Measurements from ENCODE around the gene EFR3B. TPM values are rescaled to one million over a fixed set of nuclear protein-coding genes. Genes with fewer than 3 reads are reported as not detected.
A peak's percentile ranks its signal among the peaks of the same experiment; 100 is the strongest.

EFR3B gene
- total and polyA plus RNA-seq, 5 donors from 2014 or later: 0.05 to 0.15 (median 0.08) TPM; not detected in 1

GRCh38 chr2:25039126-25039525, 2.8 kb upstream of the EFR3B start:
- Histone ChIP-seq H3K27ac (ENCODE audit: insufficient read depth, low read length, poor library complexity, severe bottlenecking) (no peak overlapping the region), H3K9me3 (ENCODE audit: control insufficient read depth in 2 of 2, low read length in 2 of 2) (no peaks in the 10 kb centered on the region), H3K27me3 (ENCODE audit: control insufficient read depth, insufficient read depth, low read length) (peaks cover 13% of the 10 kb centered on the region), H3K36me3 (ENCODE audit: control insufficient read depth, insufficient read depth, low read length) (no peaks in the 10 kb centered on the region), H3K4me1 (ENCODE audit: control insufficient read depth, insufficient read depth, low read length, poor library complexity, severe bottlenecking) (peaks cover 18% of the 10 kb centered on the region), H3K4me3 (ENCODE audit: low read depth, low read length) (no peak overlapping the region)
- Mint-ChIP-seq H3K27me3 (peaks cover 38% of the 10 kb centered on the region), H3K9me3 (peaks cover 0 to 2% (median 0%) of the 10 kb centered on the region in 7 donors), H3K27ac (no peak overlapping the region), H3K4me1 (peaks cover 0 to 21% (median 14%) of the 10 kb centered on the region in 4 donors), H3K36me3 (no peaks in the 10 kb centered on the region), H3K4me3 (no peak overlapping the region)
- DNase-seq (no peak), ATAC-seq (ENCODE audit: low read depth in 2 of 2) (no peak)

GRCh38 chr2:25041307-25041927, 459 bp upstream of the EFR3B start:
- Histone ChIP-seq H3K4me3 (ENCODE audit: low read depth, low read length) (peak overlapping the region; percentile 26), H3K27me3 (ENCODE audit: control insufficient read depth, insufficient read depth, low read length) (peaks cover 25% of the 10 kb centered on the region), H3K9me3 (ENCODE audit: control insufficient read depth in 2 of 2, low read length in 2 of 2) (no peaks in the 10 kb centered on the region), H3K4me1 (ENCODE audit: control insufficient read depth, insufficient read depth, low read length, poor library complexity, severe bottlenecking) (peaks cover 18% of the 10 kb centered on the region), H3K36me3 (ENCODE audit: control insufficient read depth, insufficient read depth, low read length) (no peaks in the 10 kb centered on the region), H3K27ac (ENCODE audit: insufficient read depth, low read length, poor library complexity, severe bottlenecking) (no peak overlapping the region)
- ATAC-seq (ENCODE audit: low read depth in 2 of 2) (no peak), DNase-seq (peak; percentile 13 to 40 (median 17))
- Mint-ChIP-seq H3K4me3 (peak overlapping the region; percentile 53 to 85 (median 82)), H3K4me1 (peaks cover 0 to 23% (median 16%) of the 10 kb centered on the region in 4 donors), H3K27me3 (peaks cover 59% of the 10 kb centered on the region), H3K27ac (no peak overlapping the region), H3K36me3 (no peaks in the 10 kb centered on the region), H3K9me3 (peaks cover 0 to 4% (median 0%) of the 10 kb centered on the region in 7 donors)

GRCh38 chr2:25042321-25043240, 705 bp downstream of the EFR3B start:
- no peaks in the 10 kb centered on the region for H3K9me3 ChIP-seq (ENCODE audit: control insufficient read depth in 2 of 2, low read length in 2 of 2)
- no peak for ATAC-seq (ENCODE audit: low read depth in 2 of 2)
- peaks cover 24% of the 10 kb centered on the region for H3K27me3 ChIP-seq (ENCODE audit: control insufficient read depth, insufficient read depth, low read length)
- H3K36me3 Mint-ChIP-seq: no peaks in the 10 kb centered on the region
- no peaks in the 10 kb centered on the region for H3K36me3 ChIP-seq (ENCODE audit: control insufficient read depth, insufficient read depth, low read length)
- H3K27me3 Mint-ChIP-seq: peaks cover 67% of the 10 kb centered on the region
- H3K4me1 Mint-ChIP-seq: peaks cover 0 to 23% (median 16%) of the 10 kb centered on the region in 4 donors
- peak in 2 of 3 donors; percentile 8 to 12 for DNase-seq
- H3K27ac Mint-ChIP-seq: peak overlapping the region in 1 of 3 donors; percentile 36
- H3K27ac ChIP-seq (ENCODE audit: insufficient read depth, low read length, poor library complexity, severe bottlenecking): no peak overlapping the region
- H3K4me1 ChIP-seq (ENCODE audit: control insufficient read depth, insufficient read depth, low read length, poor library complexity, severe bottlenecking): peaks cover 18% of the 10 kb centered on the region
- H3K9me3 Mint-ChIP-seq: peaks cover 0 to 6% (median 0%) of the 10 kb centered on the region in 7 donors
- H3K4me3 ChIP-seq (ENCODE audit: low read depth, low read length): peak overlapping the region; percentile 43
- peak overlapping the region; percentile 42 to 94 (median 88) for H3K4me3 Mint-ChIP-seq

GRCh38 chr2:25043241-25043867, 1.5 kb downstream of the EFR3B start:
- DNase-seq: peak in 1 of 3 donors; percentile 23
- peaks cover 18% of the 10 kb centered on the region for H3K4me1 ChIP-seq (ENCODE audit: control insufficient read depth, insufficient read depth, low read length, poor library complexity, severe bottlenecking)
- Mint-ChIP-seq H3K4me3 (peak overlapping the region; percentile 42 to 94 (median 88)), H3K27me3 (peaks cover 74% of the 10 kb centered on the region), H3K4me1 (peaks cover 0 to 23% (median 16%) of the 10 kb centered on the region in 4 donors), H3K27ac (peak overlapping the region in 1 of 3 donors; percentile 36), H3K9me3 (peaks cover 0 to 6% (median 0%) of the 10 kb centered on the region in 7 donors), H3K36me3 (no peaks in the 10 kb centered on the region)
- peaks cover 24% of the 10 kb centered on the region for H3K27me3 ChIP-seq (ENCODE audit: control insufficient read depth, insufficient read depth, low read length)
- no peak overlapping the region for H3K27ac ChIP-seq (ENCODE audit: insufficient read depth, low read length, poor library complexity, severe bottlenecking)
- H3K9me3 ChIP-seq (ENCODE audit: control insufficient read depth in 2 of 2, low read length in 2 of 2): no peaks in the 10 kb centered on the region
- no peaks in the 10 kb centered on the region for H3K36me3 ChIP-seq (ENCODE audit: control insufficient read depth, insufficient read depth, low read length)
- peak overlapping the region; percentile 43 for H3K4me3 ChIP-seq (ENCODE audit: low read depth, low read length)
- ATAC-seq (ENCODE audit: low read depth in 2 of 2): peak in 1 of 2 donors; percentile 9

- no peak overlapping the region for H3K27ac Mint-ChIP-seq
- no peaks in the 10 kb centered on the region for H3K36me3 Mint-ChIP-seq
- H3K4me1 Mint-ChIP-seq: peaks cover 4 to 23% (median 16%) of the 10 kb centered on the region in 4 donors
- H3K27me3 Mint-ChIP-seq: peaks cover 77% of the 10 kb centered on the region
- no peak overlapping the region for H3K27ac ChIP-seq (ENCODE audit: insufficient read depth, low read length, poor library complexity, severe bottlenecking)
- ATAC-seq (ENCODE audit: low read depth in 2 of 2) (no peak), DNase-seq (no peak)
- no peaks in the 10 kb centered on the region for H3K9me3 ChIP-seq (ENCODE audit: control insufficient read depth in 2 of 2, low read length in 2 of 2)
- no peaks in the 10 kb centered on the region for H3K36me3 ChIP-seq (ENCODE audit: control insufficient read depth, insufficient read depth, low read length)
- peak overlapping the region in 2 of 4 donors; percentile 53 to 94 for H3K4me3 Mint-ChIP-seq
- H3K4me3 ChIP-seq (ENCODE audit: low read depth, low read length): no peak overlapping the region
- peaks cover 30% of the 10 kb centered on the region for H3K27me3 ChIP-seq (ENCODE audit: control insufficient read depth, insufficient read depth, low read length)
- H3K4me1 ChIP-seq (ENCODE audit: control insufficient read depth, insufficient read depth, low read length, poor library complexity, severe bottlenecking): peaks cover 18% of the 10 kb centered on the region
- peaks cover 0 to 5% (median 0%) of the 10 kb centered on the region in 7 donors for H3K9me3 Mint-ChIP-seq
Measured at GRCh38 chr2:25044011-25044410, 2.1 kb downstream of the EFR3B start.

GRCh38 chr2:25044990-25045389, 3.1 kb downstream of the EFR3B start:
- peak overlapping the region in 1 of 3 donors; percentile 79 for H3K27ac Mint-ChIP-seq
- H3K27me3 ChIP-seq (ENCODE audit: control insufficient read depth, insufficient read depth, low read length): peaks cover 30% of the 10 kb centered on the region
- peaks cover 18% of the 10 kb centered on the region for H3K4me1 ChIP-seq (ENCODE audit: control insufficient read depth, insufficient read depth, low read length, poor library complexity, severe bottlenecking)
- peaks cover 82% of the 10 kb centered on the region for H3K27me3 Mint-ChIP-seq
- H3K36me3 Mint-ChIP-seq: no peaks in the 10 kb centered on the region
- DNase-seq (peak in 1 of 3 donors; percentile 7), ATAC-seq (ENCODE audit: low read depth in 2 of 2) (no peak)
- no peak overlapping the region for H3K4me3 ChIP-seq (ENCODE audit: low read depth, low read length)
- H3K4me1 Mint-ChIP-seq: peaks cover 4 to 23% (median 16%) of the 10 kb centered on the region in 4 donors
- H3K9me3 ChIP-seq (ENCODE audit: control insufficient read depth in 2 of 2, low read length in 2 of 2): no peaks in the 10 kb centered on the region
- H3K9me3 Mint-ChIP-seq: peaks cover 0 to 5% (median 0%) of the 10 kb centered on the region in 7 donors
- no peak overlapping the region for H3K27ac ChIP-seq (ENCODE audit: insufficient read depth, low read length, poor library complexity, severe bottlenecking)
- peak overlapping the region in 3 of 4 donors; percentile 41 to 62 (median 61) for H3K4me3 Mint-ChIP-seq
- no peaks in the 10 kb centered on the region for H3K36me3 ChIP-seq (ENCODE audit: control insufficient read depth, insufficient read depth, low read length)

- Histone ChIP-seq H3K4me1 (ENCODE audit: control insufficient read depth, insufficient read depth, low read length, poor library complexity, severe bottlenecking) (no peaks in the 10 kb centered on the region), H3K36me3 (ENCODE audit: control insufficient read depth, insufficient read depth, low read length) (no peaks in the 10 kb centered on the region), H3K9me3 (ENCODE audit: control insufficient read depth in 2 of 2, low read length in 2 of 2) (no peaks in the 10 kb centered on the region), H3K27ac (ENCODE audit: insufficient read depth, low read length, poor library complexity, severe bottlenecking) (no peak overlapping the region), H3K4me3 (ENCODE audit: low read depth, low read length) (no peak overlapping the region), H3K27me3 (ENCODE audit: control insufficient read depth, insufficient read depth, low read length) (peaks cover 20% of the 10 kb centered on the region)
- ATAC-seq (ENCODE audit: low read depth in 2 of 2): no peak
- peaks cover 59% of the 10 kb centered on the region for H3K27me3 Mint-ChIP-seq
- peaks cover 0 to 5% (median 2%) of the 10 kb centered on the region in 4 donors for H3K4me1 Mint-ChIP-seq
- H3K36me3 Mint-ChIP-seq: no peaks in the 10 kb centered on the region
- H3K9me3 Mint-ChIP-seq: peaks cover 0 to 5% (median 0%) of the 10 kb centered on the region in 7 donors
- DNase-seq: no peak
- H3K4me3 Mint-ChIP-seq: no peak overlapping the region
- no peak overlapping the region for H3K27ac Mint-ChIP-seq
Measured at GRCh38 chr2:25049422-25049821, 7.5 kb downstream of the EFR3B start.

Data from CD4-positive, CD25-positive, alpha-beta regulatory T cell (primary cell).